K562 (cell line): ENCODE measurements around the gene PIP4K2C. TPM values are rescaled to one million over a fixed set of nuclear protein-coding genes. Genes with fewer than 3 reads are reported as not detected.

Experiments used
- ATAC-seq: fragments of 200-7000 bp; cut with Tn5 transposase; 3 replicates; pipeline ENCODE4 v1.9.1; 2020; ENCODE audit warnings: moderate library complexity
- BruUV-seq: library from RNA; stranded (reverse); fragments of 400-500 nt; replicated peaks from 2 replicates; lab custom pipeline; 2021; lab: Mats Ljungman, UMichigan
- CTCF ChIA-PET: fragments of 300-600 bp; formaldehyde crosslinking; extraction: SDS; loops from one replicate; lab custom pipeline; 2021; ENCODE audit warnings: low intra/inter-chr PET ratio; lab: Yijun Ruan, JAX
- POLR2A ChIA-PET: fragments of 300-600, 350-650 bp; sonication (Branson Sonifier 250); formaldehyde crosslinking; extraction: SDS; loops from one replicate; lab custom pipeline; 2021; ENCODE audit warnings: antibody characterized with exemption, inconsistent platforms; lab: Yijun Ruan, JAX
- DNase-seq, 4 experiments: peaks; one replicate each; pipeline versions ENCODE4 v3.0.0 to v3.0.0-alpha.2; 2011 to 2018; ENCODE audit warnings: low spot score in 3 of 4, mixed read lengths in 3 of 4; ENCODE audit errors: extremely low read depth in 1 of 4
- FAIRE-seq: peaks from 2 replicates; lab custom pipeline; 2011; peaks lifted over from hg19 to GRCh38; lab: Jason Lieb, UNC
- H2AFZ ChIP-seq: 2 replicates; pipeline ENCODE4 v1.6.0; 2011; ENCODE audit warnings: low read depth, low read length, control low read depth, inconsistent platforms
- H3K27ac ChIP-seq: fragments of 200-600 bp; 3 replicates; pipeline ENCODE4 v1.8.0; 2011; ENCODE audit warnings: low read depth, mild to moderate bottlenecking, control low read depth, inconsistent platforms, low read length, moderate library complexity, mixed read lengths; ENCODE audit errors: extremely low read depth
- H3K27me3 ChIP-seq, 2 experiments: fragments of 300-600 bp in 1 of 2; 2 replicates in 1 of 2; 3 replicates in 1 of 2; pipeline versions ENCODE4 v1.6.0 to v1.8.0; 2011; ENCODE audit warnings: inconsistent platforms in 2 of 2, low read length in 2 of 2, mild to moderate bottlenecking in 1 of 2, mixed read lengths in 1 of 2, moderate library complexity in 1 of 2; ENCODE audit not compliant: control insufficient read depth in 2 of 2, insufficient read depth in 2 of 2
- H3K36me3 ChIP-seq: fragments of 300-600 bp; 3 replicates; pipeline ENCODE4 v1.8.0; 2011; ENCODE audit warnings: mild to moderate bottlenecking, low read length, inconsistent platforms; ENCODE audit not compliant: control insufficient read depth, insufficient read depth
- H3K4me1 ChIP-seq, 2 experiments: fragments of 200-600 bp in 1 of 2; replicated peaks in 1 of 2; 2 replicates in 1 of 2; 3 replicates in 1 of 2; pipeline versions ENCODE4 v1.5.1 to v1.8.0; 2011; ENCODE audit warnings: inconsistent platforms in 2 of 2, low read length in 2 of 2, mild to moderate bottlenecking in 1 of 2, mixed read lengths in 1 of 2, moderate library complexity in 1 of 2; ENCODE audit not compliant: control insufficient read depth in 2 of 2, insufficient read depth in 2 of 2
- H3K4me2 ChIP-seq: 2 replicates; pipeline ENCODE4 v1.6.1; 2011; ENCODE audit warnings: low read length, control low read depth, inconsistent platforms, mixed read lengths; ENCODE audit not compliant: insufficient read depth
- H3K4me3 ChIP-seq: fragments of 200-600 bp; sonication (generic), shearing (Covaris generic); 2 replicates; pipeline ENCODE4 v1.5.1; 2016; ENCODE audit warnings: control low read depth, inconsistent platforms
- H3K79me2 ChIP-seq: fragments of 200-600 bp; 3 replicates; pipeline ENCODE4 v1.8.0; 2011; ENCODE audit warnings: low read length, inconsistent platforms; ENCODE audit not compliant: control insufficient read depth, insufficient read depth
- H3K9ac ChIP-seq, 2 experiments: 2 replicates each; pipeline versions ENCODE4 v1.6.0 to v1.6.1; 2011; ENCODE audit warnings: low read depth in 2 of 2, low read length in 2 of 2, control low read depth in 1 of 2, inconsistent platforms in 1 of 2, mild to moderate bottlenecking in 1 of 2, mixed read lengths in 1 of 2; ENCODE audit not compliant: insufficient read depth in 1 of 2
- H3K9me1 ChIP-seq: one replicate; pipeline ENCODE4 v1.6.0; 2011; ENCODE audit warnings: inconsistent platforms, mild to moderate bottlenecking, low read length, moderate library complexity; ENCODE audit not compliant: control insufficient read depth, insufficient read depth
- H3K9me3 ChIP-seq: replicated peaks from 2 replicates; pipeline ENCODE4 v1.5.1; 2011; ENCODE audit warnings: low read depth, low read length, inconsistent platforms; ENCODE audit not compliant: control insufficient read depth, insufficient read depth
- H4K20me1 ChIP-seq: replicated peaks from 2 replicates; pipeline ENCODE4 v1.6.1; 2011; ENCODE audit warnings: low read length, inconsistent platforms, mixed read lengths; ENCODE audit not compliant: control insufficient read depth, insufficient read depth
- CHCHD3 ChIP-seq: fragments of 250-450 bp; sonication (Bioruptor Pico); IDR thresholded peaks from 2 replicates; pipeline ENCODE4 v2.1.2; 2022; ENCODE audit warnings: mild to moderate bottlenecking
- CREB1 ChIP-seq, 2 experiments: sonication (generic) in 1 of 2; formaldehyde crosslinking in 1 of 2; IDR thresholded peaks; 2 replicates each; pipeline versions ENCODE4 v1.6.1 to v1.8.0; 2012 to 2022; ENCODE audit warnings: inconsistent platforms in 1 of 2, mild to moderate bottlenecking in 1 of 2, missing genetic modification reagents in 1 of 2, moderate library complexity in 1 of 2
- ESRRB ChIP-seq: fragments of 250-450 bp; sonication (Bioruptor Pico); IDR thresholded peaks from 2 replicates; pipeline ENCODE4 v1.5.0; 2020; ENCODE audit warnings: mild to moderate bottlenecking, moderate library complexity, borderline replicate concordance
- KLF6 ChIP-seq: fragments of 250-450 bp; sonication (Bioruptor Pico); IDR thresholded peaks from 2 replicates; pipeline ENCODE4 v1.4.0; 2020; ENCODE audit warnings: mild to moderate bottlenecking, moderate library complexity, borderline replicate concordance
- TBP ChIP-seq: optimal IDR thresholded peaks from 2 replicates; pipeline ENCODE3; 2011; ENCODE audit warnings: low read depth, low read length, improper control_type of control experiment
- TEAD1 ChIP-seq, 2 experiments: fragments of 450-650 bp in 1 of 2; sonication (generic) in 1 of 2; formaldehyde crosslinking; IDR thresholded peaks; 2 replicates each; pipeline versions ENCODE4 v1.4.0 to v1.8.0; 2020 to 2022; ENCODE audit warnings: mild to moderate bottlenecking in 2 of 2, missing genetic modification reagents in 1 of 2
- TEAD4 ChIP-seq, 2 experiments: sonication (generic) in 1 of 2; formaldehyde crosslinking in 1 of 2; IDR thresholded peaks; 2 replicates each; pipeline versions ENCODE4 v1.6.1 to v1.8.0; 2012 to 2022; ENCODE audit warnings: borderline replicate concordance in 1 of 2, inconsistent platforms in 1 of 2, low read length in 1 of 2, mild to moderate bottlenecking in 1 of 2, missing genetic modification reagents in 1 of 2
- YY1 ChIP-seq, 3 experiments: IDR thresholded peaks; 2 replicates each; pipeline ENCODE4 v1.6.1; 2011; ENCODE audit warnings: low read length in 2 of 3, mild to moderate bottlenecking in 2 of 3, moderate library complexity in 2 of 3, borderline replicate concordance in 1 of 3, control low read depth in 1 of 3, low read depth in 1 of 3; ENCODE audit not compliant: insufficient read depth in 3 of 3, insufficient replicate concordance in 2 of 3, control insufficient read depth in 1 of 3, insufficient read length in 1 of 3; ENCODE audit errors: extremely low read depth in 1 of 3
- WGBS: fragments of 100-300 bp; shearing (Covaris generic); methylation state at CpG from one replicate; pipeline ENCODE4 v1.1.6; 2016; ENCODE audit warnings: low coverage, mixed read lengths; ENCODE audit not compliant: insufficient coverage; ENCODE audit errors: missing lambda C conversion rate; 5-methylcytosine and 5-hydroxymethylcytosine counted together
- in situ Hi-C: fragments of 300-500 bp; cut with MboI; formaldehyde crosslinking; loops from 4 replicates; pipeline ENCODE4 v1.15.0; 2018; ENCODE audit warnings: inconsistent platforms, mixed read lengths
- intact Hi-C: fragments of 100-400 bp; cut with micrococcal nuclease; formaldehyde crosslinking; loops from 2 replicates; pipeline ENCODE4 v1.14.2; 2022
- polyA plus RNA-seq, 8 experiments: library from polyadenylated mRNA; depleted of rRNA in 4 of 8; stranded (reverse) in 5 of 8; unstranded in 3 of 8; fragments of >200 nt; fragmentation: Nextera tagmentation in 2 of 8; fragmentation: Illumina TruSeq in 1 of 8; extraction: Ambion mirVana in 2 of 8; extraction: Trizol in 1 of 8; gene quantifications; 2 replicates each; pipeline versions ENCODE4 v1.2.1 to v1.2.3, GENCODE V29; 2011 to 2014; ENCODE audit warnings: inconsistent platforms in 1 of 8, missing spikeins in 1 of 8
- total RNA-seq, 7 experiments: library from RNA; depleted of rRNA in 6 of 7; stranded (reverse); fragments of >200 nt in 6 of 7; fragmentation: Illumina TruSeq in 2 of 7; extraction: Trizol in 2 of 7; gene quantifications; 2 replicates each; pipeline versions ENCODE4 v1.2.1 to v1.2.3, GENCODE V29; 2011 to 2021; ENCODE audit warnings: low replicate concordance in 1 of 7
- TF ChIP-seq, protein P1 (sequence below), 2 experiments: fragments of 450-650 bp; formaldehyde crosslinking in 1 of 2; IDR thresholded peaks; 2 replicates each; pipeline versions ENCODE4 v1.4.0 to v1.6.1; 2014 to 2020; ENCODE audit warnings: mild to moderate bottlenecking in 2 of 2, borderline replicate concordance in 1 of 2, low read depth in 1 of 2

PIP4K2C gene
- total and polyA plus RNA-seq, 9 of the 15 experiments (the other 6 are each of a cell fraction or from before 2014, with no cell fraction given) = 9.0 to 41.4 (median 18.3) TPM

DNA sequence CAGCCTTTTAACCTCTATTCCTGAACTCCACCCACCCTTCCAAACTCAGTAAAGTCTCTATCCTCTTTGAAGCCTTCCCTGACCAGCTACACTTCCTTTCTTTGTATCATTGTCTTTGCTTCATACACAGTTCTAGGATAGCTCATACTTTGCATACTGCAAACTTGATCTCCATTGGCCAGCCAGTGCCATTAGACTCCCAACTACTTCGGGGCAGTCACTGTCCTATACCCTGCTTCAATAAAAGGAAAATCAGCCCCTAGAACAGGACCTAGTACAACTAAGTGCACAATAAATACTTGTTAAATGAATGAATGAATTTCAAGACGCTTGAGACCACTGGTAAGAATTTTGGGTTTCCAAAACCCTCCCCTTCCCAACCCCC lies 521 bp upstream of the PIP4K2C start (continued):
- TF ChIP-seq ESRRB (CRISPR knock-in tag) = no peak

DNA sequence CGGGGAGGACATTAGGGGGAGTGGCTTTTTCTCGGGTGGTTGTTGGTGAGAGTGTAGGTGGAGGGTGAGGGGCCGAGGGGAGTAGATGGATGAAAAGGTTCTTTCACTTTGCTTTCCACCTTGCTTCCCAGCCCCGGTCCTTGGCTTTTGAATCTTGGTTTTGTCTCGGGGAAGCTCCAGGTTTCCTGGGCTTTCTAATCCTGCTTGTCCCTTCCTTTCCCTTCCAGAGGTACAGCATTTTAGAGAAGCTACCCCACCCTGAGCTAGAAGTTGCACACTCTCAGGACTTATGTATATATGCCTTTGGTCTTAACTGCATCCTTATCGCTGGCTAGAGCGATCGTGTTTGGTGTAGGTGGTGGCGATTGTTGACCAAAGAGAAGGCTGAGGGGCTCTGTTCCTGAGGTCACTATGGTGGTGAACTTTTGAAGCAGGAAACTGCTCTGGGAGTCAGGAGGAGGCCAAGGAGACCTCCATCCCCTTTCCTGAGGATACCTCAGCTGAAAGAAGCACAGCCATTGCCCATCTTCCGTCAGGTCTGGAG lies 862 bp downstream of the PIP4K2C start:
- intact Hi-C loops = no loop called here
- TF ChIP-seq TBP = peak; percentile 10
- peak in 1 of 3 experiments; percentile 12 for TF ChIP-seq YY1 (IDR thresholded peaks at IDR 0.05; ENCODE audit: borderline replicate concordance in 1 of 3, control insufficient read depth in 1 of 3, extremely low read depth in 1 of 3, insufficient read depth in 3 of 3, insufficient read length in 1 of 3, insufficient replicate concordance in 2 of 3, low read depth in 1 of 3, low read length in 2 of 3)
- no peak for TF ChIP-seq CREB1 (IDR thresholded peaks at IDR 0.05)
- no peak for TF ChIP-seq CREB1 (CRISPR knock-in tag; IDR thresholded peaks at IDR 0.05)
- no peak for TF ChIP-seq CHCHD3 (CRISPR knock-in tag)
- TF ChIP-seq, protein P1, sequence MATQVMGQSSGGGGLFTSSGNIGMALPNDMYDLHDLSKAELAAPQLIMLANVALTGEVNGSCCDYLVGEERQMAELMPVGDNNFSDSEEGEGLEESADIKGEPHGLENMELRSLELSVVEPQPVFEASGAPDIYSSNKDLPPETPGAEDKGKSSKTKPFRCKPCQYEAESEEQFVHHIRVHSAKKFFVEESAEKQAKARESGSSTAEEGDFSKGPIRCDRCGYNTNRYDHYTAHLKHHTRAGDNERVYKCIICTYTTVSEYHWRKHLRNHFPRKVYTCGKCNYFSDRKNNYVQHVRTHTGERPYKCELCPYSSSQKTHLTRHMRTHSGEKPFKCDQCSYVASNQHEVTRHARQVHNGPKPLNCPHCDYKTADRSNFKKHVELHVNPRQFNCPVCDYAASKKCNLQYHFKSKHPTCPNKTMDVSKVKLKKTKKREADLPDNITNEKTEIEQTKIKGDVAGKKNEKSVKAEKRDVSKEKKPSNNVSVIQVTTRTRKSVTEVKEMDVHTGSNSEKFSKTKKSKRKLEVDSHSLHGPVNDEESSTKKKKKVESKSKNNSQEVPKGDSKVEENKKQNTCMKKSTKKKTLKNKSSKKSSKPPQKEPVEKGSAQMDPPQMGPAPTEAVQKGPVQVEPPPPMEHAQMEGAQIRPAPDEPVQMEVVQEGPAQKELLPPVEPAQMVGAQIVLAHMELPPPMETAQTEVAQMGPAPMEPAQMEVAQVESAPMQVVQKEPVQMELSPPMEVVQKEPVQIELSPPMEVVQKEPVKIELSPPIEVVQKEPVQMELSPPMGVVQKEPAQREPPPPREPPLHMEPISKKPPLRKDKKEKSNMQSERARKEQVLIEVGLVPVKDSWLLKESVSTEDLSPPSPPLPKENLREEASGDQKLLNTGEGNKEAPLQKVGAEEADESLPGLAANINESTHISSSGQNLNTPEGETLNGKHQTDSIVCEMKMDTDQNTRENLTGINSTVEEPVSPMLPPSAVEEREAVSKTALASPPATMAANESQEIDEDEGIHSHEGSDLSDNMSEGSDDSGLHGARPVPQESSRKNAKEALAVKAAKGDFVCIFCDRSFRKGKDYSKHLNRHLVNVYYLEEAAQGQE (IDR thresholded peaks at IDR 0.05; ENCODE audit: borderline replicate concordance) = 0 out of 2 replicates have a peak, but pooled peaks have one; percentile 52
- TF ChIP-seq, protein P1 (CRISPR knock-in tag; IDR thresholded peaks at IDR 0.05; ENCODE audit: low read depth) = no peak
- TF ChIP-seq KLF6 = no peak
- 0 out of 2 replicates have a peak, but pooled peaks have one; percentile 10 for TF ChIP-seq TEAD4 (IDR thresholded peaks at IDR 0.05; ENCODE audit: low read length)
- TF ChIP-seq TEAD4 (CRISPR knock-in tag; IDR thresholded peaks at IDR 0.05; ENCODE audit: borderline replicate concordance) = no peak
- no peak for TF ChIP-seq TEAD1 (CRISPR knock-in tag; IDR thresholded peaks at IDR 0.05)

More for the DNA sequence above, 862 bp downstream of the PIP4K2C start:
- peak overlapping the region; percentile 72 for H3K4me3 ChIP-seq
- H3K79me2 ChIP-seq = peaks cover 27% of the 10 kb centered on the region
- H3K27ac ChIP-seq = peak overlapping the region; percentile 84; the same call in 2 of the 3 replicates
- no peaks in the 10 kb centered on the region for H3K27me3 ChIP-seq
- H4K20me1 ChIP-seq = no peaks in the 10 kb centered on the region
- peaks cover 31% of the 10 kb centered on the region; the same call in 2 of the 3 replicates for H3K36me3 ChIP-seq
- ChIA-PET CTCF (interaction anchor here (1.2 kb wide), 1 partner anchor 102 kb away, joined by 3 read pairs; the partner anchor contains the start of gene OS9), POLR2A (interaction anchor here (0.5 to 4.2 kb wide), 15 partner anchors 8 to 346 kb away, joined by 3 to 20 read pairs (median 5); partner anchors contain the start of genes DDIT3 and TSPAN31)
- in situ Hi-C loops = no loop called here
- WGBS = 5% methylated on average over 10 of the region's 10 CpGs
- H3K9ac ChIP-seq = peak overlapping the region; percentile 81 to 98
- ATAC-seq (peak; percentile 14), FAIRE-seq (peak; percentile 51), DNase-seq (peak; percentile 20 to 54 (median 46))
- no peaks in the 10 kb centered on the region for H3K9me3 ChIP-seq
- peak overlapping the region; percentile 97; the same call in 1 of the 2 replicates for H2AFZ ChIP-seq
- H3K4me1 ChIP-seq = peaks cover 22 to 23% of the 10 kb centered on the region in 2 experiments
- no peaks in the 10 kb centered on the region for H3K9me1 ChIP-seq
- peak overlapping the region; percentile 77 for H3K4me2 ChIP-seq
- no TSS peak for BruUV-seq
